GM12801 (cell line): ENCODE results near the gene TRAPPC12.

Source experiments
- TF ChIP-seq, protein P1 (sequence below): IDR thresholded peaks from one replicate; pipeline ENCODE4 v1.5.1; 2011; ENCODE audit warnings: control low read depth; ENCODE audit not compliant: insufficient read length; ENCODE audit errors: extremely low read depth

The TRAPPC12 gene

GRCh38 chr2:3469486-3469885 is 90.0 kb downstream of the TRAPPC12 start:
- TF ChIP-seq, protein P1, sequence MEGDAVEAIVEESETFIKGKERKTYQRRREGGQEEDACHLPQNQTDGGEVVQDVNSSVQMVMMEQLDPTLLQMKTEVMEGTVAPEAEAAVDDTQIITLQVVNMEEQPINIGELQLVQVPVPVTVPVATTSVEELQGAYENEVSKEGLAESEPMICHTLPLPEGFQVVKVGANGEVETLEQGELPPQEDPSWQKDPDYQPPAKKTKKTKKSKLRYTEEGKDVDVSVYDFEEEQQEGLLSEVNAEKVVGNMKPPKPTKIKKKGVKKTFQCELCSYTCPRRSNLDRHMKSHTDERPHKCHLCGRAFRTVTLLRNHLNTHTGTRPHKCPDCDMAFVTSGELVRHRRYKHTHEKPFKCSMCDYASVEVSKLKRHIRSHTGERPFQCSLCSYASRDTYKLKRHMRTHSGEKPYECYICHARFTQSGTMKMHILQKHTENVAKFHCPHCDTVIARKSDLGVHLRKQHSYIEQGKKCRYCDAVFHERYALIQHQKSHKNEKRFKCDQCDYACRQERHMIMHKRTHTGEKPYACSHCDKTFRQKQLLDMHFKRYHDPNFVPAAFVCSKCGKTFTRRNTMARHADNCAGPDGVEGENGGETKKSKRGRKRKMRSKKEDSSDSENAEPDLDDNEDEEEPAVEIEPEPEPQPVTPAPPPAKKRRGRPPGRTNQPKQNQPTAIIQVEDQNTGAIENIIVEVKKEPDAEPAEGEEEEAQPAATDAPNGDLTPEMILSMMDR = no peak

DNA sequence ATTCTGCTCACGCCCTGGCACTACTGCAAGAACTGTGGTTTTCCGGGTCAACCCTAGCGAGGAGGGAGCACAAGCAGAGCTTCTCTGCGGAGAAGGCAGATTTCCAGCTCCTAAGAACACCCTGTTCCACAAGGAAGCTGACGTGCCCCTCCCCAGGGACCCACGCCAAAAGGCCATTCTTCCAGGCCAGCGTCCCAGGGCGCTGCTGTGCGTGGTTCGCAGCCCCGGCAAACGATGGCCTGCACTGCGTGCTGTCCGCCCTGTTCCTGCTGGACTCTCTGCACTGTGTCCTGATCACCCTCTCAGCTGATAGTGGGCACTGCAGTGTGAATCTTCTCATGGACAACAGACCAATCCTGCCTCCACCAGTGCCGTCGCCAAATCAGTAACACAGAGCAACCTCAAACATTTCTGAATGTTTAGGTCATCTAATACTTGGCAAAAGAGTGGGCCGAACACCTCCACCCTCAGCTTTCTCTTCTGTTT is 90.7 kb downstream of the TRAPPC12 start:
- TF ChIP-seq, protein P1 = no peak

DNA sequence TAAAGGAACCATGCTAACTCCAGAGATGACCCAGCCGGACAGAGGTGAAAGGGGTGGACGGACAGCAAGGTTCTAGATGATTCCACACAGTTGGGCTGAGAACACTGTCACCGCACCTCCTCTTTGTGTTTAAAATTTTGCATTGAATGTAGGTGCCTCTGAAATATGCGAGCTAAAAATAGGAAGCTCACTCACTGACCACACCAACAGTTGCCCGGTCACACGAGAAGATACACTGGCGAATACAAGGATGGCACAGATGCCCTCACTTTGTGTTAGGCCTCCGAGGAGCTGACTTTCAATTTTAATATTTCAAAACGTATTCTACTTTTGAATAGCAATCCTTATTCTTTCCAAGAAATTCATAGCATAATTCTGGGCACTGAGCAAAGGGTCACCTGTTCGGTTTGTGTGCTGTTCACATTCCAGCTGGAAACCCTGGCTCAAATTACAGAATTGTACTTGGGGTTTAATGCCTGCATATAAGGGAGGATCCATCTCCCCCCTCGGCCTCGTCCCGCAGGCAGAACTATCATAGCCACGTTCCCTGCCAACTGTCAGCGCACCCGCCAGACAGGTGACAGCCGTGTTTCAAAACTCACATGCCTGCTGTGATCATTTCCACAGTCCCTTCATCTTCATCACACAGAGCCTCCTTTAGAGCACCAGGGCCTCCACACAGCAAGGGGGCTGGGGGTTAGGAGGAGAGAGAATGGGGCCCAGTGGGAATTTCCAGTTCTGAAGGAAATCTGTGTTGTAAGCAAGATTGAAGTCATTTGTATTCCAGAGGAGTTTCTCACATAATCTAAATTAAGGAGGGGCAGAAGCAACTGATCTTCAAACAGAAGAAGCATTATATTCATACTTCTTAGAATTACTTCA is 91.6 kb downstream of the TRAPPC12 start:
- TF ChIP-seq, protein P1 = no peak

GRCh38 chr2:3472296-3472695 is 92.8 kb downstream of the TRAPPC12 start:
- TF ChIP-seq, protein P1 = no peak

DNA sequence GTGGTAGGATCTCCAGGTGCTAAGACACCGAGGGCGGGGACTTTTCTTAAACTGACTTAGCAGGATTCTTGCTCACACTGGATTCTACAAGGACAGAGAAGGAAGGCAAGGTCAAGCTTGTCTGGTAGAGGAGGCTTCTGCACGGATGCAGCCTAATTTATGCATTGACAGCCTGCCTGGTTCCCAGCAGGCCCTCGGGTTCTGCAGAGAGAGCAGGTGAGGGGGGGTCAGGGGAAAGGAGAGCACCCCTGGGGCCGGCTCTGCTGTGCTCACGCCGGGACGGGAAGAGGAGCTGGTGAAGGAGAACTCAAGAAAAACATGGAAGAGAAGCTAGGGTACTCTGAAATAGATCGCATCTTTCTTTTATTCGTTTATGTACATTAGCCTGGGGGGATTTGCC is 93.5 kb downstream of the TRAPPC12 start:
- TF ChIP-seq, protein P1 = no peak

- TF ChIP-seq, protein P1 = no peak
Observed at GRCh38 chr2:3475771-3476170, 96.3 kb downstream of the TRAPPC12 start.

DNA sequence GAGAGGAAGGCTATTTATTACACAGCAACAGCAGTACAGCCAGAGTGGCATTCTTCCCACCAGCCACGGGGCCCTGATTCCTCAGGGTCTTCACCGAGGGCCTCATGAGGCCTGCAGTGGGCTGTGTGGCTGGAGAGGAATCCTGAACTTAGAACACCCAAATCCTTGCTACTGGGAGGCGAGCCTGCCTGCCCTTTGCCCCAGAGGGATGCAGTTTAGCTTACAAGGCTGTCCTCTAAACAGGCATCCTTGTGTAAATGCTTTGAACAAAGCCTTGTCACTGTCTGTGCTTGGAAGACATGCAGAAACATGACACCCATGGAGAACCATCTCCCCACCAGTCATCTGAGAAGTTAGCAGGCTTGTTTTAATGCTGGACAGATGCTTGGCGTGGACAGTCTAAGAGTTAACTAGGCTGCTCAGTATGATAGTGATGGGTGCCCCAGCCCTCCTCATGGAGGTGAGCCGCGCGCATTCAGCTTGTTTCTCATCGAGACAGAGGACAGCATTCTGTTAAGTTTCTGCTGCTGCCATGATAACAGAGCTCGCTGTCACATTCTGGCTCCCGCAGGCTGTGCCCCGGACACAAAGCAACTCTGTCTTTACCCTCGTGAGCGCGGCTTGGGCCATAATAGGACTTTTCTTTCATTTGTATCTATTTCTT is 97.0 kb downstream of the TRAPPC12 start:
- TF ChIP-seq, protein P1 = no peak
